Fibroblast of peridontal ligament (primary cell): ENCODE measurements around the gene C11orf65.
"Not testable (repeated sequence)": the region's sequence is repeated elsewhere in the genome, so short reads cannot be mapped to it uniquely, and the experiment has no call there.

ENCODE experiments used
- DNase-seq: peaks from one replicate; pipeline ENCODE4 v3.0.0-alpha.2; 2010; ENCODE audit errors: extremely low read depth

C11orf65 gene

DNA sequence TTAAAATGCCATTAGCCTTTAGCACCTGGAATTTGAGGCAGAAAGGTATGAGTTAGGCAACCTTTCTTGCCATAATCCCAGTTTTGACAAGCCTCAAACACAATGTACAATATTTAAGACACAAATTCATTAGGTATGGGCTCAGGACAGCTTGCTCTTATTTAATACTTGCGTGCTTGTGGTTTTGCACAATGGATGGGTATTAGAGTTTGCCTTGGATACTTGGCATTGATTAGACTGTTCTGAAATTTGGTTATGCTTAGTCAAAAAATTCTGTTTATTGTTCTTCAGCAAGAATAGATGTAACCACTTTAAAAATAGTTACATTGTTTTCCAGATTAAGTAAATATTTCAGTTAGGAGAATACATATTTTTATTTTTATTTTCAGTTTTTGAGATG, 5.4 kb upstream of the C11orf65 start:
- peak; percentile 25 for DNase-seq

DNA sequence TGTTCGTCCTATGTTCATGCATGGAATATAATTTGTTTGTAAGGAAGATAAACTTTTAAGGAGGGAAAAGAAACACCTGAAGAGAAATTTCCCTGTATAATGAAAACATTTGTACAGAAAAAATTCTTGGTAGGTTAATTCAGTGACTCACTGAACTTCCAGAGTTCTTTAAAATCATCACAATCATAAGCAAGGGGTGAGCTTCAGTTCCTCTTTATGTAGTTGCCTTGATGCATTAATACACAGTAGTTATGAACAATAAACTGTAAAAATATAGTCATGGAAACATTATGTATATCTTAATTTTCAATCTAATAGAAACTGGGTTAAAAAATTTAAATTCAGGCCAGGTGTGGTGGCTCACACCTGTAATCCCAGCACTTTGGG, 1.1 kb upstream of the C11orf65 start:
- no peak for DNase-seq

DNA sequence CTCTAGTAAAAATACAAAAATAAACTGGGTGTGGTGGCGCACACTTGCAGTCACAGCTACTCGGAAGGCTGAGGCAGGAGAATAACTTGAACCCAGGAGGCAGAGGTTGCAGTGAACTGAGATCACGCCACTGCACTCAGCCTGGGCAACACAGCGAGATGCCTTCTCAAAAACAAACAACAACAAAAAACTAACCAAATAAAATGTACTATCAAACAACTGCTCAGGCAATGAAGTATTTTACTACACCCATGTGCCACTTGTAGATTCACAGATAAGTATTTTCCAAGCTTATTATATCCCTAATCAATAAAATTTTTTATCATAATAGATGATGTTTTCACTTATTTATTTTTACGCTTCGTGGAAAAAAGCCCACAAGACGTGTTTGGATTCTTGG, 924 bp downstream of the C11orf65 start:
- DNase-seq: no peak

DNA sequence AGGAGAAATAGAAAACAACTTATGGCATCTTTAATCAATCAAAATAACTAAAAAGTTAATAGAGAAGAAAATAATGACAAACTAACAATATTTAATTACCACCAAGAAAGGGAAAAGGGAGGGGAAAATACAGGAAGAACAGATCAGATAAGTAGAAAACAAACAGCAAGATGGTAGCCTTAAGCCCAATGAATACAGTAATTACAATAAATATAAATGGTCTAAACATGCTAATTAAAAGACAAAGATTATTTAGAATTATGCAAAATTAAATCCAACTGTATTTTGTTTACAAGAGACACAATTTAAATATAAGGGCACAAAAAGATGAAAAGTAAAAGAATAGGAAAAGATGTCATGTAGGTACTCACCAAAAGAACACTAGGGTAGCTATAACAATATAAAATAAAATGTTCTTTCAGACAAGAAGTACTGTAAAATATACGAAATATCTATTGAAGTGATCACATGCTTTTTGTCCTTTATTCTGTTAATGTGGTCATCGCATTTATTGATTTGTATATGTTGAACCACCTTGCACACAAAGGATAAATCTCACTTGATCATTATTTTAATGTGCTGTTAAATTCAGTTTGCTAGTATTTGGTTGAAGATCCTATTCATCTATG, 14.0 kb downstream of the C11orf65 start:
- DNase-seq: no peak

DNA sequence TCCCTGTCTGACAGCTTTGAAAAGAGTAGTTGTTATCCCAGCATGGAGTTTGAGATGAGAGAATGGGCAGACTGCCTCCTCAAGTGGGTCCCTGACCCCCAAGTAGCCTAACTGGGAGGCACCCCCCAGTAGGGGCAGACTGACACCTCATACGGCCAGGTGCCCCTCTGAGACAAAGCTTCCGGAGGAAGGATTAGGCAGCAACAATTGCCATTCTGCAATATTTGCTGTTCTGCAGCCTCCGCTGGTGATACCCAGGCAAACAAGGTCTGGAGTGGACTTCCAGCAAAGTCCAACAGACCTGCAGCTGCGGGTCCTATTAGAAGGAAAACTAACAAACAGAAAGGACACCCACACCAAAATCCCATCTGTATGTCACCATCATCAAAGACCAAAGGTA, 25.9 kb downstream of the C11orf65 start:
- DNase-seq: not testable (repeated sequence)

DNA sequence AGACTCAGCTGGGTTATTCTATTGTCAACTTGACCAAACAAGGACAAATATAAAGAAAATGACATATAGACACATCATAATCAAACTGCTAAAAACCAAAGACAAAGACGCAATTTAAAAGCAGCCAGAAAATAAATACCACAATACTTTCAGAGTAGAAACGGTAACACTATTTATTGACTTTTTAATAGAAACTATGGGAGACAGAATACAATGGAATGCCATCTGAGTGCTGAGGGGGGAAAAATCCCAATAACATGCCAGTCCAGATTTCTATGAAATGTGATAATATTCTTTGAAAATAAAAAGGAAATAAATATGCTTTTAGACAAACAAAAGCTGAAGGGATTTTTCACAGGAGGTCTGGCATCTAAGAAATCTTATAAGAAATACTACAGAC, 30.7 kb downstream of the C11orf65 start:
- no peak for DNase-seq

DNA sequence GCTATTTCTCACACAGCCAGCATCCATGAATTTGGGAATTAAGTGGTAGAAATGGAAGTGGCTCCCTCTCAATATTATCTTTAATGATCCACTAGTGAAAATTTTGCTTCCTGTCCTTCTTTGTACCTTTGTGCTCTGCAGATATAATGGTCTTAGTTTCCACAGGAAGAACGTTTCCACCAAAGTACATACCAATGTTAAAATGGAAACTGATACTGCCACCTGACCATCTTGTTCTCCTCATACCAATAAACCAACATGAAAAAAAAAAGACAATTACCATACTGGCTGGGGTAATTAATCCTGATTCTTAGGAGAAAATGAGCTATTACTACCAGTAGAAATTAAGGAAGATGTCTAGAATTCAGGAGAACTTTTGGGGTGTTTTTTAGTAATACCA, 32.3 kb downstream of the C11orf65 start:
- DNase-seq: no peak

DNA sequence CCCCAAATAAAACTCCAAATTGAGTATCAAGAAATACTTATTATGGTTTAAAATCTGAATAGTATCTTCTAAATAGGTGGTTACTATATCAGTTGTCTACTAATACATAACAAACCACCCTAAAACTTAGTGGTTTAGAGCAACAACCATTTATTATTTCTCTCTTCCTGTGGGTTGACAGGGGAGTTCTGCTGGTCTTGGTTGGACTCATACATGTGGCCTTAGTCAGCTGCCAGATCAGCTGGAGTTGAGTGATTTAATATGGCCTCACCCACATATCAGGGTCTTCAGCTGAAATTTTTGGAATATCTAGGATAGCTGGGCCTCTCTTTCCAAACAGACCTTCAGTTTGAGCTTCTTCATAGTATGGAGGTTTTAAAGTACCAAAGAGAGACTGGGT, 34.5 kb downstream of the C11orf65 start:
- DNase-seq: no peak

DNA sequence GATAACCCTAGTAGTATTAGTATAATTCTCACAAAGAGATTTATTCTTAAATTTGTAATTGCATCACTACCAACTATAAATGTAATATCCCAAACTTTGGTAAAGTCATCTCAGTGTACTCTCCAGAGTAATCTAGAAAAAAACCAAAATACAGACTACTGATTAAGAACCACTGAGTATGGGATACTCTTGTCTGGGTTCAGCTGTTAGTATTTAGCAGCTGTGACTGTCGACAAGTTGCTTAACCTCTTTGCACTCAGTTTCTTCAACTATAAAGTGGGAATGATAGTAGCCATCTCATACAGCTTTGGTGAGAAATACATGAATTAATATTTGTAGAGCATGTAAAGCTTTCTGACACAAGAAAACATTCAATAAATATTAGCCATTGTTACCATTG, 35.3 kb downstream of the C11orf65 start:
- DNase-seq: no peak

DNA sequence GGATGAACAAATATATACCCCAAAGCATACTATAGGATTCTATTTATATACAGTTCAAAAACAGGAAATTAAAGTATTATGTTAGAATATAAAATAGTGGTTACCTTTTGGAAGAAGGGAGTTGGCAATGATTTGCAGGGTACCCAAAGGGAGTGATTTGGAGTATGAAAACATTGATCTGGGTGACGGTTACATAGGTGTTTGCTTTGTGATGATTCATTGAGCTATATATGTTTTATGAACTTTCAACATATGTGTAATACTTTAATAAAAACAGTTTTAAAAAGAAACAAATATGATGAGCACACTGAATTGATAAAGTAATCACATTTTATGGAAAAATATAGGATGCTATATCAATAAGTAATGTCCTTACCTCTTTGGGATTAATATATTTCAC, 36.0 kb downstream of the C11orf65 start:
- no peak for DNase-seq

DNA sequence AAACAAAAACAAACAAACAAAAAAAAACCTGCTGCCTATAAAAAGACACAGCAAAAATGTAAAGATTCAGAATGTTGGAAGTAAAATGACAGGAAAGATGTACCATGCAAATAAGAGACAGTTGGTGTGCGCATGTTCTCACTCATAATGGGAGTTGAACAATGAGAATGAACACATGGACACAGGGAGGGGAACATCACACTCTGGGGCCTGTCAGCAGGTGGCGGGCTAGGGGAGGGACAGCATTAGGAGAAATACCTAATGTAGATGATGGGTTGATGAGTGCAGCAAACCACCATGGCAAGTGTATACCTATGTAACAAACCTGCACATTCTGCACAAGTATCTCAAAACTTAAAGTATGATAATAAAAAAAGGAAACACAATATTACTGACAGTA, 49.8 kb downstream of the C11orf65 start:
- not testable (repeated sequence) for DNase-seq

DNA sequence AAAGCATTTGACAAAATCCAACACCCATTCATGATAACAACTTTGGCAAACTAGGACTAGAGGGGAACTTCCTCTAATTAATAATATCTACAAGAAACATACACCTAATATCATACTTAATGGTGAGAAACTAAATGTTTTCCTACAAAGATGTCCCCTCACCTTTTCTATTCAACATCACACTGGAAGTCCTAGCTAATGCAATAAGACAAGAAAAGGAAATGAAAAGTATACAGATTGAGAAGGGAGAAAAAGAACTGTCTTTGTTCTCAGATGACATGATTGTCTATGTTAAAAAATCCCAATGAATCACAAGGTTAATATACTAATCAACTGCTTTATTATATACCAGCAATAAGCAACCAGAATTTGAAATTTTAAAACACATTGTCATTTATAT, 52.4 kb downstream of the C11orf65 start:
- no peak for DNase-seq

DNA sequence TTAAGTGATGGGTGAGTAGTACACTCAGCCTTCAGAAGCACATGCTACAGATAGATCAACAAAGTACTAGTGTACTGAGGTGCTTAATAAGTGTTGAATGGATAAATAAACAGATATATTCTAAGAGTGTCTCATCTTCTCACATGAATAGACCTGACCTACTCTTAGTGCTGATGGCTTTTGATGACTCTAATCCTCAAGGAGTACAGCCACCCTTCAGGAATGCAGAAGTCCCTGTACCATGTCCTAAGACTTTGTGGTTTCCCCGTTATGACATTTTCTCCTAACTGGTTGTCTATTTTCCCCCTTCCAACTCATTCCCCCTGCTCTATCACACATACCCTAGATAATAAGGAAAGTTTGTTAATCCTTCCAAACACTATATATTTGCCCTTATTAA, 61.6 kb downstream of the C11orf65 start:
- DNase-seq: no peak

DNA sequence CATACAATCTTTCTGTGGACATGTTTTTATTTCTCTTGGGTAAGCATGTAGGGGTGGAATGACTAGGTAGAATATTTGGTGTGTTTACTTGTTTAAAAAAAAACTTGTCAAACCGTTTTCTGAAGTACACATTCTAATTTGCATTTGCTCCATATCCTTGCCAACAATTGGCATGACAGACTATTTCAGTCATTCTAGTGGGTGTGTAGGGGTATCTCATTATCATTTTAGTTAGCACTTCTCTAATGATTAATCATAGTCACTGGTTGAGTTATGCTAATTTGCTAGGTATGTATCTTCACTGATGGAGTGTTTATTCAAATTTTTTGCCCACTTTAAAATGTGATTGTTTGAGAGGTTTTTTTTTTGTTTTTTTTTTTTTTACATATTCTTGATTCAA, 64.3 kb downstream of the C11orf65 start:
- DNase-seq: no peak

DNA sequence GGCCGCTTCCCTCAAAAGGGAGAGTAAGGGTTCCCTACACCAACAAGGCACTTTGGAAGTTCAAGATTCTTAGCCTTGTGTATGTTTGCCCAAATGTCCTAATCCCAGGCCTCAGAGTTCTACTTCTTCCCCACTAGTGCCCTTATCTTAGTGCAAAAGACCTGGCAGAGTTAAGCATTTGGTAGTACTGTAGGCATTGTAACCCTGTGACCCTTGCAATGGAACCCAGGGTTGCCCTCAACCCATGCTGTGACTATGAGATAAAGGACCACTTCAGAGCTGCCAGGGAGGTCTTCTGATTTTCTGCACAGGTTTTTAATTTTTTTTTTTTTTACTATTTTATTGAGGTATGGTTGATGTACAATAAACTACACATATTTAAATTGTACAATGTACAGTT, 65.1 kb downstream of the C11orf65 start:
- DNase-seq: no peak

DNA sequence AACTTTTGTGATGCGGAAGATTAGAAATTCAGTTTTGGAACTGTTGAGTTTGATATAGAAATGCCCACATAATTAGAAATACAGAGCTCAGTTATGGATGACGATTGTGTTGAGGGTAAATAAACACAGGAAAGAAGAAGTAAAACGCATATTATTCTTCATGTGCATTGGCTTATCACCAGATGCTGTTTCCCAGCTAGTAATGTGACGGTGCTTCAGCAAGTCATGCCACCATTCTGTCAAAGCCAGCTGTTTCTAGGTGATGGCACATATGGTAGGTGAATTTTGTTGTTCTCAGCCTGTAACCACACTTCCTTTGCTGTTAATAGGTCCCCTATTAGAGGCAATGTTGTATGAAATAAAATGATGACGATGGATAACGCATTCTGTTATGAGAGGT, 68.9 kb downstream of the C11orf65 start:
- DNase-seq: no peak

DNA sequence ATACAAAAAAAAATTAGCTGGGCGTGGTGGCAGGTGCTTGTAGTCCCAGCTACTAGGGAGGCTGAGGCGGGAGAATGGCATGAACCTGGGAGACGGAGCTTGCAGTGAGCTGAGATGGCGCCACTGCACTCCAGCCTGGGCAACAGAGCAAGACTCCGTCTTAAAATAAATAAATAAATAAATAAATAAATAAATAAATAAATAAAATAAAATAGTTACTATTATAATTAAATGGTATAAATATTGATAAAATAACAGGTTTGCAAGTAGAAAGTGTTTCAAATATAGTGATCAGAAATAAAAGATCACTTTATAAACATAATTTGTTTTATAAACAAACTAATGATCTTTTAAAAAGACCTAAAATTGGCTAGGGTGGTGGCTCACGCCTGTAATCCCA, 70.7 kb downstream of the C11orf65 start:
- not testable (repeated sequence) for DNase-seq

DNA sequence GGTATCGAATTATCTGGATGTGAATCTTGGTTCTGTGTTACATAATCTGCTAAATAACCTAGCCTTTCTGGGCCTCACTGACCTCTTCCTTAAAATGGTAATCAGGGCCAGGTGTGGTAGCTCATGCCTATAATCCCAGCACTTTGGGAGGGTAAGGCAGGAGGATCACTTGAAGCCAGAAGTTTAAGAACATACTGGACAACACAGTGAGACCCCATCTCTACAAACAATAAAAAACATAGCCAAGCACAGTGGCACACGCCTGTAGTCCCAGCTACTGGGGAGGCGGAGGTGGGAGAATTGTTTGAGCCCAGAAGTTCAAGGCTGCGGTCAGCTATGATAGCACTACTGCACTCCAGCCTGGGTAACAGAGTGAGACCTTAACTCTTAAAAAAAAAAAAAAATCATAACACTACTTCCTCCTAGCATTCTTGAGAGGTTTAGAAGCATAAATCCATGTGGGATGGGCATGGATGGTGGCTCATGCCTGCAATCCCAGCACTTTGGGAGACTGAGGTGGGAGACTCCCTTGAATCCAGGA, 72.5 kb downstream of the C11orf65 start:
- DNase-seq: no peak

DNA sequence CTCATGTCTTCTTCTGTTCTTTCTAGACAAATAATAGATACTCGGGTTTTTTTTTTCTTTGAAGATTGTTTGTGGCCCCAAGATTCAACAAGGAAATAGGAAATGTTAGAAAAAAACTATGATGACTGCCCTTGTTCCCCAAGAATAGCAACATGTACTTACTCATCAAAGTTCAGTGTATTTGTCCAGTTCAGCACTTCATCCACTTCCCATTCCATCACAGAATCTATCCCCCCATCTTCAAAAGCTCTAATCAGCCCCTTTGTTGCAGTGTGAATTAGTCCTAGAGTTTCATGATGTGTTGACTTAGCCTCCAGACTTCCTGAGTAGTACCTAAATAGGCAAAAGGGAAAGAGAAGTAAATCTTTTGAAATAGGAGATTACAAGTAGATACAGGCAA, 74.3 kb downstream of the C11orf65 start:
- DNase-seq: no peak

DNA sequence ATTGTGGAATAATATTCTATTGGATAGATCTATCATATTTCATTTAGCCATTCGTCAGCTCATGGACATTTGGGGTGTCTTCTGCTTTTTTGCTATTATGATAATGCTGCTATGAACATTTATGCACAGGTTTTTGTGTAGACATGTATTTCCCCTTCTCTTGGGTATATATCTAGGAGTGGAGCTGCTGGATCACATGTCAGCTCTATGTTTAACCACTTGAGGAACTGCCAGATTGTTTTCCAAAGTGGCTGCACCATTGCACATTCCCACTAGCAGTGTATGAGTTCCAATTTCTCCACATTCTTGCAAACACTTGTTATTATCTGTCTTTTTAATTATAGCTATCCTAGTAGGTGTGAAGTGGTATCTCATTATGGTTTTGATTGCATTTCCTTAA, 75.0 kb downstream of the C11orf65 start:
- DNase-seq: no peak

DNA sequence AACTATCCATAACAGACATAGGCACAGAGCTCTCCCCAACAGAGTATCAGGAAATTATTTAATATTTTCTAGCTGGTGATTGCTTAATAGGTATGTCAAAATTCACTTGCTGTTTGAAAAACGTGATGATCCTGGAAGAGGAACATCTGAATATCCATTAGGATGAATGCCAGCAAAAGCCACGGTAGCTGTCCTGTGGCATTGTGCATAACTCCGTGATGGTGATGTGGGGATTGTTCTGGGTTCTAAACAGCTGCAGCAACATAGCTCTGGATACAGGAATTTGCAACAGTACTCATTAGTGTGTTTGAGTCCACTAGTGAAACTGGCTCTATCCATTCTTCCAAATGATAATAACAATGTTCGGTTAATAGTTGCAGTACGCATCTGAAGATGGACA, 78.8 kb downstream of the C11orf65 start:
- DNase-seq: no peak

DNA sequence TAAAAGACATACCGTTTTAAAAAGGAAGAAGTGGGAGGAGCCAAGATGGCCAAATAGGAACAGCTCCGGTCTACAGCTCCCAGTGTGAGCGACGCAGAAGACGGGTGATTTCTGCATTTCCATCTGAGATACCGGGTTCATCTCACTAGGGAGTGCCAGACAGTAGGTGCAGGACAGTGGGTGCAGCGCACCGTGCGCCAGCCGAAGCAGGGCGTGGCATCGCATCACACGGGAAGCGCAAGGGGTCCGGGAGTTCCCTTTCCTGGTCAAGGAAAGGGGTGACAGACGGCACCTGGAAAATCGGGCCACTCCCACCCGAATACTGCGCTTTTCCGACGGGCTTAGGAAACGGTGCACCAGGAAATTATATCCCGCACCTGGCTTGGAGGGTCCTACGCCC, 93.8 kb downstream of the C11orf65 start:
- not testable (repeated sequence) for DNase-seq

DNA sequence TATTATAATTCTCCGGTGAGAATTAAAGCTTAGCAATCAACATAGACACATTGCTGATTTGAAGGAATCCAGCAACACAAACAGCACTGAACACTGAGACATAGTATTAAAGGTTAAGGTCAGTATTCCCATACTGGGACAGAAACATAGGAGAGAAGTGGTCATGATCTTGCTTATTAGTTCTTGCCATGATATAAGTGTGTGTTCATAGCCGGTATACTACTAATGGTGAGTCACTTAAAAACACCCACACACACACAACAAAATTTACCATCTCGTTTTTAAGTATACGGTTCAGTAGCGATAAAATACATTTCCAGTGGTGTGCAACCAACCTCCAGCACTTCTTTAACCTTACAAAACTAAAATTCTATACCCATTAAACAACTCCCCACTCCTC, 96.3 kb downstream of the C11orf65 start:
- DNase-seq: no peak

DNA sequence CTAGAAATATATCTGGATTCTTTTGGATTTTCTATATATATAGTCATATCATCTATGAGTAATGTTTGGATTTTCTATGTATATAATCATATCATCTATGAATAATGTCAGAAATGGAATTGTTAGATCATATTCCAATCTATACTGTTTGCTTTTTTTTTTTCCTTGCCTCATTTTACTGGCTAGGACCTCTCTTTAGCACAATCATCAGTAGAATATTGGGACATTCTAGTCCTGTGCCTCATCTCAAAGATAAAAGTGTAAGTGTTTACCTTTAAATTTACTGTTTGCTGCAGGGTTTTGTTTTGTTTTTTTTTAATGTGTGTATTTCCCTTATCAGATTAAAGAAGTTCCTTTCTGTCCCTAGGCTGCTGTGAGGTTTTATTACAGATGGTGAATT, 97.0 kb downstream of the C11orf65 start:
- no peak for DNase-seq
